ENCODE measurements around the gene ZNF43. TPM values are rescaled to one million over a fixed set of nuclear protein-coding genes. Genes with fewer than 3 reads are reported as not detected.

ZNF43 gene
- total and polyA plus RNA-seq, 2 of the 13 experiments (the other 11 are each of a cell fraction or from before 2014, with no cell fraction given): 2.9 to 8.5 TPM

DNA sequence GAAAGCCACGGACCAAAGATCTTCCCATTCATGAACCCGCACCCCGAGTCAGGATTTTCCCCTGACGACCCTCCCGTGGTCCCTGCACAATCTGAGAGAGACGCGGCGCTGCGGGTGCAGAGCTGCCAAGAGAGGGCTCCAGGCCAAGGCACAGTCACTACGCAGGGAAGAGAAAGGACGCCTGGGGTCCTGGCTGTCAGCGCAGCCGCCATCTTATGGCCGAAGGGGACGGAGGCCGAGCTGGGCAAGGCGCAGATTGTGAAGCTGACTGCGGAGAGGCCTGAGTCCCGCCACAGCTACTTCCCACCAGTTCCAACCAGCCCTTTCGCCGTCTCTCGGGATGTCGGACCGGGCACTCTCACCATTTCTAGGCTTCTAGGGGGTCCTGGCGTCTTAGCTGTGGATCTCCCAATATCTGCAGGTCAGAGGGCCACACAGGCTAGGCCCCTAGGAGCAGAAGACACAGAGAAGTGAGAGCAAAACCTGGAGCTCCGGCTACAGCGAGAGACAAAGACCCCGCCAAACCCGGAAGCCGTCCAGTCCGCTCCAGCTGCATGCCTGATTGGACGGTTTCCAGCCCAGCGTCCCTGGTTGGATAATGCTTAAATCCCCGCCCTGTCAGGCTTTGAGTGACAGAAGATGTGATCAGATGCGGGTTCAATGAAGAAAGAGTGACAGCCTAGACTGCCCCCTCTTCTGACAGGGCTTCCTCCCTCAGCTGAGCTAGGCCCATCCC lies 68.7 kb downstream of the ZNF43 start, which contains the start of gene ZNF100 (continued):
- no peak for TF ChIP-seq ZNF441 (CRISPR knock-in tag; IDR thresholded peaks at IDR 0.05; ENCODE audit: borderline replicate concordance)
- TF ChIP-seq, protein P1, sequence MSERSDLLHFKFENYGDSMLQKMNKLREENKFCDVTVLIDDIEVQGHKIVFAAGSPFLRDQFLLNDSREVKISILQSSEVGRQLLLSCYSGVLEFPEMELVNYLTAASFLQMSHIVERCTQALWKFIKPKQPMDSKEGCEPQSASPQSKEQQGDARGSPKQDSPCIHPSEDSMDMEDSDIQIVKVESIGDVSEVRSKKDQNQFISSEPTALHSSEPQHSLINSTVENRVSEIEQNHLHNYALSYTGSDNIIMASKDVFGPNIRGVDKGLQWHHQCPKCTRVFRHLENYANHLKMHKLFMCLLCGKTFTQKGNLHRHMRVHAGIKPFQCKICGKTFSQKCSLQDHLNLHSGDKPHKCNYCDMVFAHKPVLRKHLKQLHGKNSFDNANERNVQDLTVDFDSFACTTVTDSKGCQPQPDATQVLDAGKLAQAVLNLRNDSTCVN (CRISPR knock-in tag; IDR thresholded peaks at IDR 0.05; ENCODE audit: borderline replicate concordance): no peak
- no peak for TF ChIP-seq ZNF10 (CRISPR knock-in tag; IDR thresholded peaks at IDR 0.05; ENCODE audit: borderline replicate concordance, low read depth)
- TF ChIP-seq, protein P2, sequence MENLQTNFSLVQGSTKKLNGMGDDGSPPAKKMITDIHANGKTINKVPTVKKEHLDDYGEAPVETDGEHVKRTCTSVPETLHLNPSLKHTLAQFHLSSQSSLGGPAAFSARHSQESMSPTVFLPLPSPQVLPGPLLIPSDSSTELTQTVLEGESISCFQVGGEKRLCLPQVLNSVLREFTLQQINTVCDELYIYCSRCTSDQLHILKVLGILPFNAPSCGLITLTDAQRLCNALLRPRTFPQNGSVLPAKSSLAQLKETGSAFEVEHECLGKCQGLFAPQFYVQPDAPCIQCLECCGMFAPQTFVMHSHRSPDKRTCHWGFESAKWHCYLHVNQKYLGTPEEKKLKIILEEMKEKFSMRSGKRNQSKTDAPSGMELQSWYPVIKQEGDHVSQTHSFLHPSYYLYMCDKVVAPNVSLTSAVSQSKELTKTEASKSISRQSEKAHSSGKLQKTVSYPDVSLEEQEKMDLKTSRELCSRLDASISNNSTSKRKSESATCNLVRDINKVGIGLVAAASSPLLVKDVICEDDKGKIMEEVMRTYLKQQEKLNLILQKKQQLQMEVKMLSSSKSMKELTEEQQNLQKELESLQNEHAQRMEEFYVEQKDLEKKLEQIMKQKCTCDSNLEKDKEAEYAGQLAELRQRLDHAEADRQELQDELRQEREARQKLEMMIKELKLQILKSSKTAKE (CRISPR knock-in tag; IDR thresholded peaks at IDR 0.05; ENCODE audit: borderline replicate concordance): no peak
- TF ChIP-seq MTF1 (CRISPR knock-in tag; IDR thresholded peaks at IDR 0.05): no peak
- TF ChIP-seq, protein P3, sequence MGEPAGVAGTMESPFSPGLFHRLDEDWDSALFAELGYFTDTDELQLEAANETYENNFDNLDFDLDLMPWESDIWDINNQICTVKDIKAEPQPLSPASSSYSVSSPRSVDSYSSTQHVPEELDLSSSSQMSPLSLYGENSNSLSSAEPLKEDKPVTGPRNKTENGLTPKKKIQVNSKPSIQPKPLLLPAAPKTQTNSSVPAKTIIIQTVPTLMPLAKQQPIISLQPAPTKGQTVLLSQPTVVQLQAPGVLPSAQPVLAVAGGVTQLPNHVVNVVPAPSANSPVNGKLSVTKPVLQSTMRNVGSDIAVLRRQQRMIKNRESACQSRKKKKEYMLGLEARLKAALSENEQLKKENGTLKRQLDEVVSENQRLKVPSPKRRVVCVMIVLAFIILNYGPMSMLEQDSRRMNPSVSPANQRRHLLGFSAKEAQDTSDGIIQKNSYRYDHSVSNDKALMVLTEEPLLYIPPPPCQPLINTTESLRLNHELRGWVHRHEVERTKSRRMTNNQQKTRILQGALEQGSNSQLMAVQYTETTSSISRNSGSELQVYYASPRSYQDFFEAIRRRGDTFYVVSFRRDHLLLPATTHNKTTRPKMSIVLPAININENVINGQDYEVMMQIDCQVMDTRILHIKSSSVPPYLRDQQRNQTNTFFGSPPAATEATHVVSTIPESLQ (CRISPR knock-in tag; conservative IDR thresholded peaks at IDR 0.05): no peak
- TF ChIP-seq CHD4 (IDR thresholded peaks at IDR 0.05; ENCODE audit: borderline replicate concordance, low read length): no peak; the same call in 1 of the 2 replicates
- TF ChIP-seq, protein P4, sequence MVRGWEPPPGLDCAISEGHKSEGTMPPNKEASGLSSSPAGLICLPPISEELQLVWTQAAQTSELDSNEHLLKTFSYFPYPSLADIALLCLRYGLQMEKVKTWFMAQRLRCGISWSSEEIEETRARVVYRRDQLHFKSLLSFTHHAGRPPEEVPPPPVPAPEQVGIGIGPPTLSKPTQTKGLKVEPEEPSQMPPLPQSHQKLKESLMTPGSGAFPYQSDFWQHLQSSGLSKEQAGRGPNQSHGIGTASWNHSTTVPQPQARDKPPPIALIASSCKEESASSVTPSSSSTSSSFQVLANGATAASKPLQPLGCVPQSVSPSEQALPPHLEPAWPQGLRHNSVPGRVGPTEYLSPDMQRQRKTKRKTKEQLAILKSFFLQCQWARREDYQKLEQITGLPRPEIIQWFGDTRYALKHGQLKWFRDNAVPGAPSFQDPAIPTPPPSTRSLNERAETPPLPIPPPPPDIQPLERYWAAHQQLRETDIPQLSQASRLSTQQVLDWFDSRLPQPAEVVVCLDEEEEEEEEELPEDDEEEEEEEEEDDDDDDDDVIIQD (CRISPR knock-in tag; IDR thresholded peaks at IDR 0.05; ENCODE audit: low read depth): no peak
- TF ChIP-seq KAT8 (CRISPR knock-in tag; IDR thresholded peaks at IDR 0.05): peak; percentile 79; the same call in 1 of the 2 replicates
- no peak for TF ChIP-seq FOXM1 (CRISPR knock-in tag; IDR thresholded peaks at IDR 0.05)
- TF ChIP-seq, protein P5, sequence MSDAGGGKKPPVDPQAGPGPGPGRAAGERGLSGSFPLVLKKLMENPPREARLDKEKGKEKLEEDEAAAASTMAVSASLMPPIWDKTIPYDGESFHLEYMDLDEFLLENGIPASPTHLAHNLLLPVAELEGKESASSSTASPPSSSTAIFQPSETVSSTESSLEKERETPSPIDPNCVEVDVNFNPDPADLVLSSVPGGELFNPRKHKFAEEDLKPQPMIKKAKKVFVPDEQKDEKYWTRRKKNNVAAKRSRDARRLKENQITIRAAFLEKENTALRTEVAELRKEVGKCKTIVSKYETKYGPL (CRISPR knock-in tag; IDR thresholded peaks at IDR 0.05): no peak
- no peak for TF ChIP-seq SP4 (CRISPR knock-in tag; IDR thresholded peaks at IDR 0.05)
- TF ChIP-seq CBFB (CRISPR knock-in tag; IDR thresholded peaks at IDR 0.05): no peak
- TF ChIP-seq SMAD9 (CRISPR knock-in tag; IDR thresholded peaks at IDR 0.05): no peak
- no peak for TF ChIP-seq ZNF326 (CRISPR knock-in tag; IDR thresholded peaks at IDR 0.05; ENCODE audit: borderline replicate concordance)
- TF ChIP-seq ESRRA (CRISPR knock-in tag; IDR thresholded peaks at IDR 0.05; ENCODE audit: low read depth): no peak
- TF ChIP-seq, protein P6, sequence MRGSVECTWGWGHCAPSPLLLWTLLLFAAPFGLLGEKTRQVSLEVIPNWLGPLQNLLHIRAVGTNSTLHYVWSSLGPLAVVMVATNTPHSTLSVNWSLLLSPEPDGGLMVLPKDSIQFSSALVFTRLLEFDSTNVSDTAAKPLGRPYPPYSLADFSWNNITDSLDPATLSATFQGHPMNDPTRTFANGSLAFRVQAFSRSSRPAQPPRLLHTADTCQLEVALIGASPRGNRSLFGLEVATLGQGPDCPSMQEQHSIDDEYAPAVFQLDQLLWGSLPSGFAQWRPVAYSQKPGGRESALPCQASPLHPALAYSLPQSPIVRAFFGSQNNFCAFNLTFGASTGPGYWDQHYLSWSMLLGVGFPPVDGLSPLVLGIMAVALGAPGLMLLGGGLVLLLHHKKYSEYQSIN (CRISPR knock-in tag; IDR thresholded peaks at IDR 0.05; ENCODE audit: borderline replicate concordance): no peak
